Activated B cell treated with CpG ODN at 0.5 μM for 24 hours (primary cell): ENCODE measurements around the gene TIAL1. TPM values are rescaled to one million over a fixed set of nuclear protein-coding genes. Genes with fewer than 3 reads are reported as not detected.
"Not testable (repeated sequence)": the region's sequence is repeated elsewhere in the genome, so short reads cannot be mapped to it uniquely, and the experiment has no call there.

Source experiments
- ATAC-seq: fragments of 200-7000 bp; cut with Tn5 transposase; one replicate; pipeline ENCODE4 v1.10.0; 2021; ENCODE audit warnings: low read depth, mild to moderate bottlenecking, moderate library complexity
- CTCF ChIA-PET: fragments of 350-600 bp; sonication (Branson Sonifier 250); formaldehyde crosslinking; loops from one replicate; lab custom pipeline; 2021; ENCODE audit warnings: antibody characterized with exemption; lab: Charles Lee
- POLR2A ChIA-PET: fragments of 350-600 bp; sonication (Branson Sonifier 250); formaldehyde crosslinking; loops from one replicate; lab custom pipeline; 2021; ENCODE audit warnings: antibody characterized with exemption; lab: Charles Lee
- DNase-seq: peaks from one replicate; pipeline ENCODE4 v3.0.0; 2022
- H3K27ac Mint-ChIP-seq: one replicate; pipeline ENCODE4 v1.8.0; 2020; ENCODE audit warnings: mixed read lengths
- H3K27me3 Mint-ChIP-seq: one replicate; pipeline ENCODE4 v1.8.0; 2021; ENCODE audit warnings: mixed read lengths
- H3K36me3 Mint-ChIP-seq: one replicate; pipeline ENCODE4 v1.8.0; 2021; ENCODE audit warnings: low read depth, mixed read lengths
- H3K4me1 Mint-ChIP-seq: one replicate; pipeline ENCODE4 v1.8.0; 2021; ENCODE audit warnings: mixed read lengths
- H3K4me3 Mint-ChIP-seq: one replicate; pipeline ENCODE4 v1.8.0; 2020; ENCODE audit warnings: mild to moderate bottlenecking, mixed read lengths
- H3K9me3 Mint-ChIP-seq: one replicate; pipeline ENCODE4 v1.8.0; 2020; ENCODE audit warnings: mixed read lengths
- CTCF ChIP-seq: fragments of 200-600 bp; IDR thresholded peaks from one replicate; pipeline ENCODE4 v1.8.0; 2022; ENCODE audit warnings: antibody characterized with exemption, mild to moderate bottlenecking
- intact Hi-C: fragments of 100-400 bp; cut with micrococcal nuclease; formaldehyde crosslinking; loops from one replicate; pipeline ENCODE4 v1.15.1; 2024
- total RNA-seq: library from RNA; stranded (reverse); gene quantifications from 2 replicates; pipeline ENCODE4 v1.2.3, GENCODE V29; 2022

Gene TIAL1
- total RNA-seq, 1 donor from 2014 or later, result 155 TPM

- ChIA-PET CTCF (no interaction called here), POLR2A (no interaction called here)
- no peak for DNase-seq
- TF ChIP-seq CTCF, result no peak
- Mint-ChIP-seq H3K4me1 (peaks cover 4% of the 10 kb centered on the region), H3K27ac (no peak overlapping the region), H3K36me3 (no peaks in the 10 kb centered on the region), H3K9me3 (no peaks in the 10 kb centered on the region), H3K27me3 (no peaks in the 10 kb centered on the region), H3K4me3 (no peak overlapping the region)
- ATAC-seq, result no peak
- intact Hi-C loops, result no loop called here
Measured at GRCh38 chr10:119620241-119621077, 23.7 kb upstream of the TIAL1 start.

DNA sequence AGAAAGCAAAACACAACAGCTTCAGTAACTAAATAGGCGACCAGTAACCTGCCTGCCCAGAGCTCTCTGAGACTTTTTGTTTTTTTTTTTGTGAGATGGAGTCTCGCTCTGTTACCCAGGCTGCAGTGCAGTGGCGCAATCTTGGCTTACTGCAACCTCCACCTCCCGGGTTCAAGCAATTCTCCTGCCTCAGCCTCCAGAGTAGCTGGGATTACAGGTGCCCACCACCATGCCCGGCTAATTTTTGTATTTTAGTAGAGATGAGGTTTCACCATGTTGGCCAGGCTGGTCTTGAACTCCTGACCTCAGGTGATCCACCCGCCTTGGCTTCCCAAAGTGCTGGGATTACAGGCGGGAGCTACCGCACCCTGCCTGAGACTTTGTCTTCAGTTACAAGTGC, 23.0 kb upstream of the TIAL1 start:
- H3K36me3 Mint-ChIP-seq, H3K9me3 Mint-ChIP-seq, H3K4me1 Mint-ChIP-seq, CTCF ChIA-PET, DNase-seq, H3K27me3 Mint-ChIP-seq, intact Hi-C loops, H3K4me3 Mint-ChIP-seq, POLR2A ChIA-PET, H3K27ac Mint-ChIP-seq, ATAC-seq: not testable (repeated sequence)

GRCh38 chr10:119619215-119619614, 22.5 kb upstream of the TIAL1 start:
- no peak for TF ChIP-seq CTCF
- no peak overlapping the region for H3K27ac Mint-ChIP-seq
- ATAC-seq (no peak), DNase-seq (no peak)
- no peaks in the 10 kb centered on the region for H3K9me3 Mint-ChIP-seq
- intact Hi-C loops, result no loop called here
- H3K4me1 Mint-ChIP-seq, result peaks cover 4% of the 10 kb centered on the region
- H3K27me3 Mint-ChIP-seq, result peaks cover 3% of the 10 kb centered on the region
- H3K4me3 Mint-ChIP-seq, result no peak overlapping the region
- POLR2A ChIA-PET, result no interaction called here
- CTCF ChIA-PET, result no interaction called here
- H3K36me3 Mint-ChIP-seq, result no peaks in the 10 kb centered on the region

DNA sequence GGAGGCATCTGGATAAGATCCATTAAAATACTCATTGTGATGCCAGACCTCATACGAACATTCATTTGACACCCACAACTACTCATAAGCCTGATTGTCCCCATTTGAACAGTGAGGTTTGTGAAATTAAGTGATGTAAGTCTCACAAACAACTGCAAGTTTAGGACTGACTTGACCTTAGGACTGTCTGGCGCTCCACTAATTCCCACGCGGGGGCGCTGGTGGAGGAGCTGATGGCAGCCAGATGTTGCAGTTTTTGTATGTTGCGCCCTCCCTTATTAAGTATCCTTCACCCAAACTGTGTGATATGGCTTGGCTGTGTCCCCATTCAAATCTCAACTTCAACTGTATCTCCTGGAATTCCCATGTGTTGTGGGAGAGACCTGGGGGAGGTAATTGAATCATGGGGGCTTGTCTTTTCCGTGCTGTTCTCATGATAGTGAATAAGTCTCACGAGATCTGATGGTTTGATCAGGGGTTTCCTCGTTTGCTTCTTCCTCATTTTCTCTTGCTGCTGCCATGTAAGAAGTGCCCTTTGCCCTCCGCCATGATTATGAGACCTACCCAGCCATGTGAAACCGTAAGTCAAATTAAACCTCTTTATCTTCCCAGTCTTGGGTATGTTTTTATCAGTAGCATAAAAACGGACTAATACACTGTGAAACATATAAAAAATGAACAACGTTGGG, 20.3 kb upstream of the TIAL1 start:
- Mint-ChIP-seq H3K27ac (no peak overlapping the region), H3K4me3 (no peak overlapping the region), H3K9me3 (no peaks in the 10 kb centered on the region), H3K4me1 (peaks cover 4% of the 10 kb centered on the region), H3K36me3 (no peaks in the 10 kb centered on the region), H3K27me3 (peaks cover 3% of the 10 kb centered on the region)
- no peak for DNase-seq
- POLR2A ChIA-PET, result interaction anchor here (0.6 kb wide), 1 partner anchor 10 kb away, joined by 7 read pairs; no protein-coding TSS in a partner anchor
- no peak for ATAC-seq
- intact Hi-C loops, result no loop called here
- CTCF ChIA-PET, result no interaction called here
- TF ChIP-seq CTCF, result no peak

GRCh38 chr10:119614686-119615085, 17.9 kb upstream of the TIAL1 start:
- TF ChIP-seq CTCF, result no peak
- ChIA-PET POLR2A (no interaction called here), CTCF (no interaction called here)
- DNase-seq, result no peak
- Mint-ChIP-seq H3K4me1 (peaks cover 4% of the 10 kb centered on the region), H3K36me3 (no peaks in the 10 kb centered on the region), H3K4me3 (no peak overlapping the region), H3K27ac (no peak overlapping the region), H3K9me3 (no peaks in the 10 kb centered on the region), H3K27me3 (peaks cover 3% of the 10 kb centered on the region)
- intact Hi-C loops, result no loop called here
- ATAC-seq, result no peak
